HL-60 (cell line): ENCODE data around the gene MILR1.

ENCODE experiments used
- DNase-seq, 2 experiments: peaks; one replicate each; pipeline ENCODE4 v3.0.0-alpha.2; 2010 to 2020; ENCODE audit warnings: low read depth in 1 of 2, low spot score in 1 of 2
- H3K27ac ChIP-seq: fragments of 250-450 bp; sonication (Bioruptor Pico); replicated peaks from 2 replicates; pipeline ENCODE4 v1.5.1; 2020; ENCODE audit warnings: mild to moderate bottlenecking, moderate library complexity
- H3K27me3 ChIP-seq: fragments of 250-450 bp; sonication (Bioruptor Pico); 2 replicates; pipeline ENCODE4 v1.5.1; 2021; ENCODE audit warnings: mild to moderate bottlenecking, moderate library complexity; ENCODE audit not compliant: insufficient read depth, poor library complexity, severe bottlenecking
- H3K4me3 ChIP-seq: replicated peaks from 2 replicates; pipeline ENCODE4 v1.5.1; 2011; ENCODE audit warnings: mild to moderate bottlenecking, control low read depth, low read length; ENCODE audit not compliant: insufficient read depth
- CTCF ChIP-seq: IDR thresholded peaks from one replicate; pipeline ENCODE4 v1.5.1; 2011; ENCODE audit warnings: low read length, control low read depth, inconsistent platforms; ENCODE audit not compliant: insufficient read depth
- GABPA ChIP-seq: IDR thresholded peaks from 2 replicates; pipeline ENCODE4 v1.6.1; 2012; ENCODE audit warnings: low read depth
- POLR2AphosphoS5 ChIP-seq: IDR thresholded peaks from 2 replicates; pipeline ENCODE4 v1.6.1; 2012; ENCODE audit warnings: low read depth
- REST ChIP-seq: IDR thresholded peaks from 2 replicates; pipeline ENCODE4 v1.6.1; 2012; ENCODE audit warnings: low read depth; ENCODE audit not compliant: insufficient replicate concordance
- SPI1 ChIP-seq: IDR thresholded peaks from 2 replicates; pipeline ENCODE4 v1.6.1; 2012; ENCODE audit warnings: low read depth, mild to moderate bottlenecking, borderline replicate concordance

MILR1 gene

GRCh38 chr17:64447526-64447925 is 1.4 kb upstream of the MILR1 start:
- Histone ChIP-seq H3K27ac (no peak overlapping the region), H3K27me3 (no peaks in the 10 kb centered on the region), H3K4me3 (no peak overlapping the region)
- no peak for TF ChIP-seq POLR2AphosphoS5
- no peak for TF ChIP-seq GABPA
- no peak for TF ChIP-seq CTCF
- TF ChIP-seq REST = no peak
- TF ChIP-seq SPI1 = no peak
- no peak for DNase-seq

- TF ChIP-seq SPI1 = 0 out of 2 replicates have a peak, but pooled peaks have one; percentile 12
- TF ChIP-seq POLR2AphosphoS5 = no peak
- Histone ChIP-seq H3K4me3 (peak overlapping the region; percentile 20; the same call in 1 of the 2 replicates), H3K27me3 (no peaks in the 10 kb centered on the region), H3K27ac (peak overlapping the region; percentile 88)
- DNase-seq = peak; percentile 33 to 56
These were observed 630 bp downstream of the MILR1 start for GRCh38 chr17:64449545-64449944.

GRCh38 chr17:64455993-64456885 is 7.3 kb downstream of the MILR1 start:
- peak; percentile 20 to 26 for DNase-seq
- H3K27me3 ChIP-seq = no peaks in the 10 kb centered on the region
- H3K27ac ChIP-seq = peak overlapping the region; percentile 58
- no peak overlapping the region for H3K4me3 ChIP-seq
- TF ChIP-seq SPI1 = peak; percentile 75
- no peak for TF ChIP-seq REST
- TF ChIP-seq CTCF = no peak
- peak; percentile 64 for TF ChIP-seq GABPA
- TF ChIP-seq POLR2AphosphoS5 = no peak

GRCh38 chr17:64457156-64457555 is 8.2 kb downstream of the MILR1 start:
- no peak for TF ChIP-seq POLR2AphosphoS5
- TF ChIP-seq GABPA = no peak
- TF ChIP-seq SPI1 = no peak
- TF ChIP-seq REST = no peak
- no peak for TF ChIP-seq CTCF
- no peak for DNase-seq
- no peaks in the 10 kb centered on the region for H3K27me3 ChIP-seq
- peak overlapping the region; percentile 58; the same call in 1 of the 2 replicates for H3K27ac ChIP-seq
- no peak overlapping the region for H3K4me3 ChIP-seq
